Uterus (tissue), 4 donors: ENCODE measurements around the gene TRIM38. TPM values are rescaled to one million over a fixed set of nuclear protein-coding genes. Genes with fewer than 3 reads are reported as not detected.
A peak's percentile ranks its signal among the peaks of the same experiment; 100 is the strongest.

Experiments
- DNase-seq, 2 donors: peaks; one replicate each; pipeline ENCODE4 v3.0.0-alpha.2; 2019 to 2020
- H3K27ac ChIP-seq, 2 donors: fragments of 200-600 bp; sonication (generic); 1 replicate in 1 of 2; 2 replicates in 1 of 2; pipeline ENCODE4 v1.5.1; 2016 to 2018
- H3K27me3 ChIP-seq, 2 donors: fragments of 200-600 bp; sonication (generic); one replicate each; pipeline ENCODE4 v1.5.1; 2018 to 2019; ENCODE audit warnings: control low read depth in 1 of 2
- H3K36me3 ChIP-seq, 2 donors: fragments of 200-600 bp; sonication (generic); one replicate each; pipeline ENCODE4 v1.5.1; 2019; ENCODE audit warnings: control low read depth in 1 of 2
- H3K4me1 ChIP-seq, 2 donors: fragments of 200-600 bp; sonication (generic); one replicate each; pipeline ENCODE4 v1.5.1; 2018 to 2019; ENCODE audit warnings: control low read depth in 1 of 2
- H3K4me3 ChIP-seq, 2 donors: fragments of 200-600 bp; sonication (generic); 1 replicate in 1 of 2; 2 replicates in 1 of 2; pipeline ENCODE4 v1.5.1; 2018 to 2019; ENCODE audit warnings: mild to moderate bottlenecking in 1 of 2
- H3K9me3 ChIP-seq, 2 donors: fragments of 200-600 bp; sonication (generic); one replicate each; pipeline ENCODE4 v1.5.1; 2019; ENCODE audit warnings: control low read depth in 1 of 2
- CTCF ChIP-seq, 4 experiments: fragments of 200-600 bp in 2 of 4; fragments of 450-650 bp in 2 of 4; sonication (generic) in 2 of 4; IDR thresholded peaks; one replicate each; pipeline ENCODE4 v1.5.1; 2016 to 2019; ENCODE audit warnings: antibody characterized with exemption in 4 of 4, mild to moderate bottlenecking in 2 of 4, moderate library complexity in 1 of 4
- POLR2A ChIP-seq, 2 donors: fragments of 450-650 bp; IDR thresholded peaks; one replicate each; pipeline ENCODE4 v1.6.1; 2016; ENCODE audit warnings: antibody characterized with exemption in 2 of 2, mild to moderate bottlenecking in 1 of 2, moderate library complexity in 1 of 2
- intact Hi-C: fragments of 100-400 bp; cut with DNase I; formaldehyde crosslinking; loops from one replicate; pipeline ENCODE4 v1.15.1; 2023; ENCODE audit warnings: low total_unique reads
- total RNA-seq, 4 donors: library from RNA; depleted of rRNA in 3 of 4; stranded (reverse); fragments of >200 nt in 3 of 4; gene quantifications; one replicate each; pipeline versions ENCODE4 v1.1.0 to v1.2.4, GENCODE V29; 2014 to 2023
- donor health status: DM: yes; HTN: yes; CAD: no.

TRIM38 gene
- total RNA-seq, 4 donors from 2014 or later = 9.1 to 18.5 (median 10.6) TPM

GRCh38 chr6:25971187-25971821, 8.7 kb downstream of the TRIM38 start:
- Histone ChIP-seq H3K36me3 (no peaks in the 10 kb centered on the region), H3K4me3 (no peak overlapping the region), H3K4me1 (peaks cover 7 to 9% of the 10 kb centered on the region in 2 donors), H3K9me3 (no peaks in the 10 kb centered on the region), H3K27ac (peak overlapping the region; percentile 66 to 72), H3K27me3 (no peaks in the 10 kb centered on the region)
- peak; percentile 56 to 73 for DNase-seq
- intact Hi-C loops = no loop called here
- TF ChIP-seq POLR2A (IDR thresholded peaks at IDR 0.05) (no peak), CTCF (IDR thresholded peaks at IDR 0.05) (no peak)

GRCh38 chr6:25972128-25972527, 9.5 kb downstream of the TRIM38 start:
- H3K27ac ChIP-seq = peak overlapping the region; percentile 66 to 67
- H3K36me3 ChIP-seq = no peaks in the 10 kb centered on the region
- H3K4me3 ChIP-seq = no peak overlapping the region
- intact Hi-C loops = no loop called here
- H3K9me3 ChIP-seq = no peaks in the 10 kb centered on the region
- no peaks in the 10 kb centered on the region for H3K27me3 ChIP-seq
- TF ChIP-seq POLR2A (IDR thresholded peaks at IDR 0.05) (no peak), CTCF (IDR thresholded peaks at IDR 0.05) (no peak)
- no peak for DNase-seq
- H3K4me1 ChIP-seq = peaks cover 3 to 9% of the 10 kb centered on the region in 2 donors

GRCh38 chr6:25972902-25973301, 10.3 kb downstream of the TRIM38 start:
- Histone ChIP-seq H3K9me3 (no peaks in the 10 kb centered on the region), H3K4me1 (peaks cover 0 to 6% of the 10 kb centered on the region in 2 donors), H3K27me3 (no peaks in the 10 kb centered on the region), H3K27ac (no peak overlapping the region), H3K36me3 (no peaks in the 10 kb centered on the region), H3K4me3 (no peak overlapping the region)
- TF ChIP-seq POLR2A (IDR thresholded peaks at IDR 0.05) = no peak
- no peak for TF ChIP-seq CTCF (IDR thresholded peaks at IDR 0.05)
- DNase-seq = no peak
- intact Hi-C loops = no loop called here

GRCh38 chr6:25973923-25974555, 11.4 kb downstream of the TRIM38 start:
- no peaks in the 10 kb centered on the region for H3K27me3 ChIP-seq
- H3K4me1 ChIP-seq = peaks cover 0 to 6% of the 10 kb centered on the region in 2 donors
- intact Hi-C loops = no loop called here
- no peaks in the 10 kb centered on the region for H3K36me3 ChIP-seq
- TF ChIP-seq POLR2A (IDR thresholded peaks at IDR 0.05) (no peak), CTCF (IDR thresholded peaks at IDR 0.05) (no peak)
- H3K9me3 ChIP-seq = no peaks in the 10 kb centered on the region
- no peak for DNase-seq
- no peak overlapping the region for H3K4me3 ChIP-seq
- H3K27ac ChIP-seq = no peak overlapping the region

GRCh38 chr6:25975923-25976560, 13.4 kb downstream of the TRIM38 start:
- Histone ChIP-seq H3K27me3 (no peaks in the 10 kb centered on the region), H3K4me1 (peaks cover 0 to 6% of the 10 kb centered on the region in 2 donors), H3K27ac (no peak overlapping the region), H3K9me3 (no peaks in the 10 kb centered on the region), H3K4me3 (no peak overlapping the region), H3K36me3 (no peaks in the 10 kb centered on the region)
- DNase-seq = no peak
- no peak for TF ChIP-seq CTCF (IDR thresholded peaks at IDR 0.05)
- no peak for TF ChIP-seq POLR2A (IDR thresholded peaks at IDR 0.05)
- intact Hi-C loops = no loop called here
